Mesodermal cell (in vitro differentiated cells): ENCODE results near the gene MLX.
"Not testable (repeated sequence)": the region's sequence is repeated elsewhere in the genome, so short reads cannot be mapped to it uniquely, and the experiment has no call there.

ENCODE experiments used
- H3K27ac ChIP-seq: 2 replicates; pipeline ENCODE4 v1.7.0; 2013; ENCODE audit warnings: mild to moderate bottlenecking, low read depth, low read length, moderate library complexity; ENCODE audit not compliant: severe bottlenecking
- H3K36me3 ChIP-seq: 2 replicates; pipeline ENCODE4 v1.7.1; 2013; ENCODE audit warnings: mild to moderate bottlenecking, low read length, moderate library complexity; ENCODE audit not compliant: control insufficient read depth, insufficient read depth
- H3K4me1 ChIP-seq: one replicate; pipeline ENCODE4 v1.7.1; 2013; ENCODE audit warnings: mild to moderate bottlenecking, low read length; ENCODE audit not compliant: insufficient read depth, control insufficient read depth, poor library complexity, severe bottlenecking
- H3K4me3 ChIP-seq: 2 replicates; pipeline ENCODE4 v1.7.0; 2013; ENCODE audit warnings: low read length, control low read depth, mild to moderate bottlenecking; ENCODE audit not compliant: insufficient read depth, poor library complexity, severe bottlenecking; ENCODE audit errors: extremely low read depth
- H3K9me3 ChIP-seq: 2 replicates; pipeline ENCODE4 v1.7.1; 2013; ENCODE audit warnings: mild to moderate bottlenecking, low read length, moderate library complexity; ENCODE audit not compliant: control insufficient read depth
- WGBS, 2 experiments: methylation state at CpG; one replicate each; pipeline ENCODE4 v1.1.5; 2013; ENCODE audit warnings: missing lambda C conversion rate in 2 of 2; ENCODE audit not compliant: insufficient coverage in 2 of 2; 5-methylcytosine and 5-hydroxymethylcytosine counted together

The MLX gene

GRCh38 chr17:42537156-42537805, 29.6 kb upstream of the MLX start:
- Histone ChIP-seq H3K4me1 (peaks cover 11% of the 10 kb centered on the region), H3K27ac (no peak overlapping the region), H3K9me3 (no peaks in the 10 kb centered on the region), H3K4me3 (peak overlapping the region; percentile 51), H3K36me3 (peaks cover 16% of the 10 kb centered on the region)
- 96 to 98% methylated on average over 22 to 26 of the region's 31 CpGs for WGBS, 2 experiments

DNA sequence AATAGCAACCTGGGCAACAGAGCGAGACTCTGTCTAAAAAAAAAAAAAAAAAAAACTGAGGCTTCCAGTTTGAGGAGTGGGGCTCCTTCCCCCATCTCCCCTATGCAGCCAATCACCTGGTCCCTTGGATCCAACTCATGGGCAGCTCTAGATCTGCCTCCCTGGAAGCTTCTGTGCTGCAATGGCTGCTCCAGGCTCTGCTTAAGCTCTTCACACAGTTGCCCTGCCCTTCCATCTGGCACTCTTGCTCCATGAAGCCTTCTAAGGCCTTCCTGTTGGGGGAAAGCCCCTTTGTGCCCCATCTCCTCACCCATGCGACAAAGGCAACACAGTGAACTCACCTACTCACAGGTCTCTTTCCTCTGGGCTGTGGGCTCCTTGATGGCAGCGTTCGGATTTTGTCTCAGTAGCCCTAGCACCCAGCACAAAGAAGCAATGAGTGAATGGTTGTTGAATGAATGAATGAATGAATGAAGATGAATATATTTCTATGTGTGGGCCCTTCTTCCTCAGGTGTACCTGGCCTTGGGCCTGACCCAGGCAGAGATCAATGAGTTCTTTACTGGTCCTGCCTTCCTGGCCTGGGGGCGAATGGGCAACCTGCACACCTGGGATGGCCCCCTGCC, 29.0 kb upstream of the MLX start:
- WGBS, 2 experiments: 93 to 100% methylated on average over 1 to 3 of the region's 5 CpGs
- peaks cover 22% of the 10 kb centered on the region for H3K36me3 ChIP-seq

GRCh38 chr17:42538482-42538881, 28.4 kb upstream of the MLX start:
- WGBS, 2 experiments: 97 to 98% methylated on average over 9 to 10 of the region's 14 CpGs
- Histone ChIP-seq H3K36me3 (peaks cover 27% of the 10 kb centered on the region), H3K4me3 (no peak overlapping the region), H3K27ac (no peak overlapping the region), H3K4me1 (peaks cover 11% of the 10 kb centered on the region), H3K9me3 (no peaks in the 10 kb centered on the region)

More for the DNA sequence above, 29.0 kb upstream of the MLX start:
- H3K27ac ChIP-seq: no peak overlapping the region
- H3K4me3 ChIP-seq: no peak overlapping the region
- peaks cover 11% of the 10 kb centered on the region for H3K4me1 ChIP-seq
- no peaks in the 10 kb centered on the region for H3K9me3 ChIP-seq

GRCh38 chr17:42540558-42540957, 26.3 kb upstream of the MLX start:
- 92 to 94% methylated on average over 3 of the region's 4 CpGs for WGBS, 2 experiments
- not testable (repeated sequence) for H3K9me3 ChIP-seq, H3K4me3 ChIP-seq, H3K27ac ChIP-seq
- Histone ChIP-seq H3K4me1 (peaks cover 11% of the 10 kb centered on the region), H3K36me3 (peaks cover 40% of the 10 kb centered on the region)

DNA sequence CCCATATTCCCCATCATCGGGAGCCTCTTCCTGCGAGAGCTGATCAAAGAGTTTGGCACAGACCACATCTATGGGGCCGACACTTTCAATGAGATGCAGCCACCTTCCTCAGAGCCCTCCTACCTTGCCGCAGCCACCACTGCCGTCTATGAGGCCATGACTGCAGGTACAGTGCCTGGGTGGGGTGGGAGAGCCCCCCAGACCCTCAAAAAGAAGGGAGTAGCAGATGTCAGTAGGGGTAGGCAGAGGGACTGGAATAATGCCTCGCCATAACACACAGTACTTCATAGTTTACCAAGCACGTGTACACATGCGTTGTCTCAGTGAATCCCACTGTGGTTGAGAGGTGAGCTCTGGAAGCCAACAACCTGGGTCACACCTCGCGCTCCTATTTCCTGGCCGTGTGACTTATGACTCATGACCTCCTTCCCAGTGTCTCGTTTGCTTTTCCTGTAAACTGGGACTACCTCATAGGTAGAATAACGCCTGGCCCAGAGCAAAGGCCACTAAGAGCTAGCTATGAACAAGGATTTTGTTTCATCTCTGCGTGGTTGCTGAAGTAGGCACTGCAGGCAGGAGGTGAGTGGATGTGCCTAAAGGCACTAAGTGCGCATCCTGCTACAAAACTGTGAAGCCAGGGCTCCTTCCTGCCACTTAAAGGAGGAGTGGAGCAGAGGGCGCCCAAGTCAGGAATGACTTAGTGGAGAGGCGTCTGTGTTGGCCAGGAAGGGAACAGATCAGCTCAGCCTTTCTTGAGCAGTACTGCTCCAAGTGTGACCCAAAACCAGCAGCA, 25.7 kb upstream of the MLX start:
- WGBS, 2 experiments: 92 to 96% methylated on average over 12 to 15 of the region's 17 CpGs
- Histone ChIP-seq H3K4me1 (peaks cover 11% of the 10 kb centered on the region), H3K27ac (peak overlapping the region; percentile 36), H3K9me3 (no peaks in the 10 kb centered on the region), H3K4me3 (no peak overlapping the region), H3K36me3 (peaks cover 40% of the 10 kb centered on the region)

DNA sequence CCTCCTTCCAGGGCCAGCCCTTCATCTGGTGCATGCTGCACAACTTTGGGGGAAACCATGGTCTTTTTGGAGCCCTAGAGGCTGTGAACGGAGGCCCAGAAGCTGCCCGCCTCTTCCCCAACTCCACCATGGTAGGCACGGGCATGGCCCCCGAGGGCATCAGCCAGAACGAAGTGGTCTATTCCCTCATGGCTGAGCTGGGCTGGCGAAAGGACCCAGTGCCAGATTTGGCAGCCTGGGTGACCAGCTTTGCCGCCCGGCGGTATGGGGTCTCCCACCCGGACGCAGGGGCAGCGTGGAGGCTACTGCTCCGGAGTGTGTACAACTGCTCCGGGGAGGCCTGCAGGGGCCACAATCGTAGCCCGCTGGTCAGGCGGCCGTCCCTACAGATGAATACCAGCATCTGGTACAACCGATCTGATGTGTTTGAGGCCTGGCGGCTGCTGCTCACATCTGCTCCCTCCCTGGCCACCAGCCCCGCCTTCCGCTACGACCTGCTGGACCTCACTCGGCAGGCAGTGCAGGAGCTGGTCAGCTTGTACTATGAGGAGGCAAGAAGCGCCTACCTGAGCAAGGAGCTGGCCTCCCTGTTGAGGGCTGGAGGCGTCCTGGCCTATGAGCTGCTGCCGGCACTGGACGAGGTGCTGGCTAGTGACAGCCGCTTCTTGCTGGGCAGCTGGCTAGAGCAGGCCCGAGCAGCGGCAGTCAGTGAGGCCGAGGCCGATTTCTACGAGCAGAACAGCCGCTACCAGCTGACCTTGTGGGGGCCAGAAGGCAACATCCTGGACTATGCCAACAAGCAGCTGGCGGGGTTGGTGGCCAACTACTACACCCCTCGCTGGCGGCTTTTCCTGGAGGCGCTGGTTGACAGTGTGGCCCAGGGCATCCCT, 23.5 kb upstream of the MLX start:
- H3K9me3 ChIP-seq: no peaks in the 10 kb centered on the region
- peaks cover 33% of the 10 kb centered on the region for H3K36me3 ChIP-seq
- 94 to 96% methylated on average over 35 to 39 of the region's 39 CpGs for WGBS, 2 experiments
- H3K4me3 ChIP-seq: no peak overlapping the region
- peaks cover 5% of the 10 kb centered on the region for H3K4me1 ChIP-seq
- H3K27ac ChIP-seq: no peak overlapping the region

DNA sequence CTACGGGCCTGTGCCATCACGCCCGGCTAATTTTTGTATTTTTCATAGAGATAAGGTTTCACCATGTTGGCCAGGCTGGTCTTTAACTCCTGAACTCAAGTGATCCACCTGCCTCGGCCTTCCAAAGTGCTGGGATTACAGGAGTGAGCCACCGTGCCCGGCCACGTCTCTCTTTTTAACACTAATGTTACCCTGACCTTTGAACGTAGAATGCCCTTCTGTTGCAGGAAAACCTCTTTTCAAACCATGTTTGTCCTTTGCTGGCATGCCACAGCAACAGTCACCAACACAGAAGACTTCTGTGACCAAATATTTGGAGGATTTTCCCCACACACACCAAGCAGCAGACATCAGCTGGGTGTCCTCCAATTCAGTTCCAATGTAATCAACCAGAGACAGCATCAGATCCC, 22.0 kb upstream of the MLX start:
- Histone ChIP-seq H3K9me3 (no peaks in the 10 kb centered on the region), H3K4me3 (no peak overlapping the region), H3K36me3 (peaks cover 24% of the 10 kb centered on the region), H3K4me1 (peaks cover 9% of the 10 kb centered on the region), H3K27ac (no peak overlapping the region)
- 77% methylated on average over 8 of the region's 8 CpGs for WGBS, 2 experiments

DNA sequence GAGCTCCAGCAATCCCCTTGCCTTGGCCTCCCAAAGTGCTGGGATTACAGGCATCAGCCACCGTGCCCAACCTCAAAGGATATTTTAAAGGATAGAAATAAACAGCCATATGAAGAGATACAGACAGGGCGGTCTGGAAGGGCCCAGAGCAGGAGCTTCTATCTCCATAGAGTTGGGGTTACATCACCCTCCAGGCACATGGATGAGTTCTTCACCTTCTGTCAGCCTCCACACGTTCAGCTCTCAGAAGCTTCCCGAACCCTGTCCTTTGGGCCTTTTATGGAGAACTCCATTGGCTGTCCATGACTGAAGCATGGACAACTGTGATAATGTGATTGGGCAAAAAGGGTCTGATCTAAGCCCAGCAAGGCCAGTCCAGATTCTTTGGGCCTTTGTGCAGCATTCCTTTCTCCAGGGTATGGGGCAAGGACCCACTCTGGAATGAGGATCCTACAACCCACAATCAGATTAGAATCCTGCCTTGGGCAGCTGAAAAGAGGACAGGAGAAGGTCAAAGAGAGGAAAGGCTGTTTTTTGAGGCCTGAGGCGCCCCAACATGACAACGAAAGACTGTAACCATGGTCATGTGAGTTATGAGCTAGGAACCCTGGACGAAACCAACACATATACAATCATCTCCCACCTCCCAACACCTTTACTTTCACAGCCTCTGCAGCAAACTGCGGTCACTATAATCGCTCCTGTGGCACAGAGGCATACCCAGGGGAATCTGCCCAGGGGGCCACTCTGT, 21.0 kb upstream of the MLX start:
- not testable (repeated sequence) for H3K9me3 ChIP-seq, H3K4me3 ChIP-seq, H3K4me1 ChIP-seq, H3K27ac ChIP-seq
- WGBS, 2 experiments: 86 to 88% methylated on average over 1 of the region's 9 CpGs
- peaks cover 24% of the 10 kb centered on the region for H3K36me3 ChIP-seq

DNA sequence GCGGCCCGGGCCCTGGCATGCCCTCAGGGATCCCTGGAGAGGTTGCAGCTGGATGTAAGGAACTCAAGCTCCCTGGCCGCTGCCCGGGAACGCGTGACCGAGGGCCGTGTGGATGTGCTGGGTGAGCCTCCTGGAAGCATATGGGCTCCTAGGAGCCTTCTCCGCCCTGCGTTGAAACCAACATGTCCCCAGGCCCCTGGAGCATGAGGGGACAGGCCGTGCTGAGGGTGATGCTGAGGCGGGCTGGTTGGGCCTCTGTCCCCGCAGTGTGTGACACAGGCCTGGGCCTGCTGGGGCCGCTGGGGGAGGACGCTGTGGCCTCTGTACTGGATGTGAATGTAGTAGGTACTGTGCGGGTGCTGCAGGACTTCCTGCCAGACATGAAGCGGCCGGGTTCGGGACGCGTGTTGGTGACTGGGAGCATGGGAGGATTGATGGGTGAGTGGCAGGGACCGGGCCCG, 19.9 kb upstream of the MLX start:
- H3K36me3 ChIP-seq: peaks cover 24% of the 10 kb centered on the region
- no peaks in the 10 kb centered on the region for H3K9me3 ChIP-seq
- H3K4me1 ChIP-seq: peaks cover 4% of the 10 kb centered on the region
- 95 to 97% methylated on average over 16 to 21 of the region's 23 CpGs for WGBS, 2 experiments
- no peak overlapping the region for H3K27ac ChIP-seq
- no peak overlapping the region for H3K4me3 ChIP-seq

DNA sequence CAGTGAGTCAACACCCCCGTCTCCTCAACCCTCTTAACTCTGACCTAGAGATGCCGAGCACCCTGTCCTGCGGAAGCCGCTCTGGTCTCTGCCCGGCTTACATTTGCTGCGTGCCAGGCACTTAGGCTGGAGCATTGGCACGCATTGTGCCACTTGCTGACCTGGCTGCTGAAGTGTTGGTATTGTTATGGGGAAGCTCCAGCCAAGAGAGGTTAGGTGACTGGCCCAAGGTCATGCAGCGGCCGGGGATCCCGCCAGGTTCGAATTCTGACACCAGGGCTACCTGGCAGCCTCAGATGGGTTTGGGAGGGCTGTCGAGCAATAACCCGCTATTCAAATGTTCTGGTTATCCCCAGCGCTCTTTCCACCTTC, 19.2 kb upstream of the MLX start:
- Histone ChIP-seq H3K27ac (no peak overlapping the region), H3K4me3 (no peak overlapping the region), H3K9me3 (no peaks in the 10 kb centered on the region), H3K36me3 (peaks cover 21% of the 10 kb centered on the region), H3K4me1 (peaks cover 4% of the 10 kb centered on the region)
- WGBS, 2 experiments: 94 to 98% methylated on average over 8 to 14 of the region's 14 CpGs
